CD1c-positive myeloid dendritic cell (primary cell): ENCODE data around the gene FARS2.
A peak's percentile ranks its signal among the peaks of the same experiment; 100 is the strongest.

Experiments used
- DNase-seq: peaks from one replicate; pipeline ENCODE4 v3.0.0-alpha.2; 2016; ENCODE audit errors: extremely low spot score

Gene FARS2

DNA sequence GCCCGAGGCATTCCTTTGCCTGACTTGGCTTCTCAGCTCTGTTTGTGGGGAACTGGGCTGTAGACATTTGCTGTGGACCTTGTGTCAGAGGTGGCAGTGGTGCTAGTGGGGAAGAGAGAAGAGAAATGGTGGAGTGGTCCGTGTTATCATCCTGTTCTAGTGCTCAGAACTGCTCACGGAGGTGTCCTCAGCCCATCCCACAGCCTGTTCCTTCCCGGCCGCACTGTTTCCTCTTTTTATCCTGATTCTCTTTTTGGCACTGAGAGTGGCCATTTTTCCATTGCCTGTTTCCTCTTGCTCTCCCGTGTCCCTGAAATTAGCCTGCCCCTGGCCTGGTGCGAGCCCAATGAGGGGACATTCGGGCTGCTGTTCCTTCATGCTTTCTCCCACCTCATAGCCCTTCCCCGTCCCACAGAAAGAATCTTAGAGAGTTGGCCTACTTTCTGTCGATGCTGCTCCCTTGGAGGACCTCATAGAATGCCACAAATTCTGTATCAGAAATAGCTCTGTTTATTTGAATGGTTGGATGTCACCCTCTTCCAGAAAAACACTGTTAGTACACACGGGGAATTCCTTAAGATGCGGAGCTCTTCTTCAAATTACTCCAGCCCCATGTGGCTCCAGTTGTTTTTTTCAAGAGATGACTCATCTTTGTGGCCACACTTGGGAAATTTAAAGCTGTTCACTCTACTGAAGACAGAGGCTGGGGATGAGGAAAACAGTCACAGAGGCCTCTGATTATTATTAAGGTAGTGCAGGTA lies 26.1 kb downstream of the FARS2 start:
- peak; percentile 14 for DNase-seq

- DNase-seq: no peak
Measured at GRCh38 chr6:5287966-5288297, 26.6 kb downstream of the FARS2 start.

DNA sequence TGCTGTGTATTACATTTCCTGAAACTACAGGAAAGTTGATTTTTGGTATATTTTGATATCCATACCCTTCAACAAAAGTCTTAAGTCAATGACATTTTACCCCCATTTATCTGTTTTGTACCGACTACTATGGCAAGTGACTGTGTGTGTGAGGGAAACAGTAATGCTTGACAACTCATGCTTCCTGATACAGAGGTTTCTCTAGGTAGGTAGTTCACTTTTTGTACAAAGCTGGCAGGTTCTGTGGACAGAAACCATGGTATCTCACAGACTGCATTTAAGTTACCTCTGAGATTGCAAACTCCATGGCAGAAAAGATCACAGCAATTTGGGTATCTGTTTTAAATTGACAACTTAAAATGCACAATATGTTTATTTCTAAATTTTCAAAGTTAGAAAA lies 28.8 kb downstream of the FARS2 start:
- no peak for DNase-seq

- no peak for DNase-seq
Measured at GRCh38 chr6:5290500-5290899, 29.2 kb downstream of the FARS2 start.

DNA sequence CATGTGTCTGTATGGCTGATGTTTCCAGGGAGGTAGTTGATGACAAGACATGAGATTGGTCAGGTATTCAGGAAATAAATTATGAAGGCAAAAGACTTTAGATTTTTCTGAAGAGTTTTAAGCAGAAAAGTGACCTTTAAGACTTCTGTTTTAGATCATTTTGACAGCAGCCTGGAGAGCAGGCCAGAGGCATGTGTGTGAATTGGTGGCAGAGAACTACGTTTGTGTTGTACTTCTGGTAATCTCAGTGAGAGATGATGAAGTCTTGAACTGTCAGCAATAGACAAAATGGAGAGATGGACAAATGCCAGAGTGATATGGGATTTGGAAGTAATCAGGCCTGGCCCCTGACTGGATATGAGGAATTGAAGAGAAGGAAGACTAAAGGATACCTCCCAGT lies 30.8 kb downstream of the FARS2 start:
- DNase-seq: no peak

DNA sequence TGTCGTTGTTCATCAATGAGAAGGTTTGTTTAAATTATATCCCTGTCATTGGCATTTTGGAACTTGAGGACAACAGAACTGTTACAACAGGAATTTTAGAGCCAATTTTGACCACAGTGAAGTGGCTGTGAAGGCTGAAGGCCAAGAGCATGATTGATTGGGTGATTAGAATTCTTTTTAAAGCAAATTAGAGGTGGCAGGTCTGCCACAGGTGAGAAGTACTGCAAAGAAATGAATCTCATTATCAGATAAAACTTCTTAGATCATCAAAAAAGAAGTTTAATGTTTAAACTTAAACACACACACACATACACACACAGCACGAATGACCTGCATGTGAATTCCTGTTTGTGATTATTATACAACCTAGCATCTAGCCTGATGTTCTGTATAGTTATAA lies 32.4 kb downstream of the FARS2 start:
- DNase-seq: no peak

DNA sequence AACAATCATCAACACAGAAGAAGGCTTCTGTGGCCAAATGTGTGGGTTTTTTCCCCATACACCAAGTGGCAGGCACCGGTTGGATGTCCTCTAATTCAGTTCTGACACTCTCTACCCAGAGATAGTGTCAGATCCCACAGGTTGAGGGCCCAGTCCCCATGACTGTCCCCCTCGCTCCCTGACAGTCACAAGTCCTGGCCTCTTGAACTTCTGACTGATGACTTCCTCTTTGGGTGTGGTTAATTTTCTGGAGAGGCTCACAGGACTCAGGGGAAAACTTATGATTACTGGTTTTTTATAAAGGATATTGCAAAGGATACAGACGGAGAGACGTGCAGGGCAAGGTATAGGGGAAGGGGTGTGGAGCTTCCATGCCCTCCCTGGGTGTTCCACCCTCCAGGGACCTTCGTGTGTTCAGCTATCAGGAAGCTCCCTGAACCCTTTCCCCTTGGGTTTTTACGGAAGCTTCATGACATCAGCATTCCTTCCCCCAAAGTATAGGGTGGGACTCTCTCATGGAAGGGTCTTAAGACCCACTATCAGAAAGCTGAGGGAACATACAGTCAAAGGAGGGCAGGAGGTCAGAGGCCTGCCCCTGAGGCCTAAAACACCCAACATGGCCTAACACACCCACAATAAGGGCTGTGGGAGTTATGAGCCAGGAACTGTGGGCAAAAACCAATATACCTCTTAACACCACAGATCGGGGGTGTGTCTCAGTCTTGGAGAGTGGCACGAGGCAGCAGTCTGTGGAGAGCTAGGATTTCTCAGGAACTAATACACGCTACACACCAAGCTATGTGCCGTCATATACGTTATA lies 33.3 kb downstream of the FARS2 start:
- DNase-seq: peak; percentile 50

- no peak for DNase-seq
Measured at GRCh38 chr6:5295623-5296022, 34.3 kb downstream of the FARS2 start.

- no peak for DNase-seq
Measured at GRCh38 chr6:5300206-5300764, 39.0 kb downstream of the FARS2 start.

DNA sequence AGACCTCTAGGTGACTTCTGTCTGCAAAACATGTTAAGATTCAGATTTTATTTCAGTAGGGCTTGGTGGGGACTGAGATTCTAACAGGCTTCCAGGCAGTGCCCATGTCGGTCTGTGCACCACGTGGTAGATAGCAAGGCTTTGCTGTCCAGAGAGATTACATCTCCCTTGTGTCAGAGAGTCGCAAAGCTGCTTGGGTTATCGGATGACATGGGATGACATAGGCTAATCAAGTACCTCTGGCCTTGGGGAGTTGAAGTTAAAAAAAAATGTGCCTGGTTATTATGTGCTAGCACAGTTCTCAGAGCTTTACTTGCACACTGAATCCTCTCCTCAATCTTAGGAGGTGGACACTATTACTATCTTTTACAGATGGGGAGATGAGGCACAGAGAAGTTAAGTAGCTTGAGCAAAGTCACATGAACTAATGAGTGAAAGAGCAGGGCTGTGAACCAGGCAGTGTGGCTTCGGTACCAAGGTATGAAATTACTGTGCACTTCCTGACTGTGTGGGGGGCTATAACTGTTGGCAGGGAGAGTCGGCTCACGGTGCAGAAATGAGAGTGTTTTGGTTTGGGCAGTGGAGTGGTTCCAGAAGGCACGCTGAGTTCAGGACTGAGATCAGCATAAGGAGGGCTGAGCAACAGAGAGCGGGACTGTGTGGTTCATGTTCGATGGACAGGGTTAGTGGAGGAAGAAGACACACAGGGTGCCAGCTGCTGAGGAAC lies 41.1 kb downstream of the FARS2 start:
- DNase-seq: no peak

GRCh38 chr6:5302995-5303622 lies 41.8 kb downstream of the FARS2 start:
- DNase-seq: peak; percentile 31

DNA sequence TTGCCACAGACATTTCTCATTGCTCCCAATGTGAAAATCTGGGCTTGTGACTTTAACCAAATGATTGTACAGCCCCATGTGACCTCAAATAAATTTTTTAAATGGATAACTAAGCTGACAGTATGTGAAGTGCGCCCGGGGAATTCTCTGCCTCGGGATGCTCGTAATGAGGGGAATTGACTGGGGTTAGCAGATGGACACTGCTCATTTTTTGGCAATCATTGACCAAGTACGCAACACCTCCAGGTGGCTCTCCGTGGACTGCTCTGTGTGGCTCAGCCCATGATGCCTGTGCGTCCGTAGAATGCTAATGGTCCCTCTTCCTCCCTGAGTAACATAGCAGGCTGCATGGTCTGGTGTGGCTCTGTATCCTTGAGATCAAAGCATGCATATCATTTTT lies 42.4 kb downstream of the FARS2 start:
- no peak for DNase-seq

DNA sequence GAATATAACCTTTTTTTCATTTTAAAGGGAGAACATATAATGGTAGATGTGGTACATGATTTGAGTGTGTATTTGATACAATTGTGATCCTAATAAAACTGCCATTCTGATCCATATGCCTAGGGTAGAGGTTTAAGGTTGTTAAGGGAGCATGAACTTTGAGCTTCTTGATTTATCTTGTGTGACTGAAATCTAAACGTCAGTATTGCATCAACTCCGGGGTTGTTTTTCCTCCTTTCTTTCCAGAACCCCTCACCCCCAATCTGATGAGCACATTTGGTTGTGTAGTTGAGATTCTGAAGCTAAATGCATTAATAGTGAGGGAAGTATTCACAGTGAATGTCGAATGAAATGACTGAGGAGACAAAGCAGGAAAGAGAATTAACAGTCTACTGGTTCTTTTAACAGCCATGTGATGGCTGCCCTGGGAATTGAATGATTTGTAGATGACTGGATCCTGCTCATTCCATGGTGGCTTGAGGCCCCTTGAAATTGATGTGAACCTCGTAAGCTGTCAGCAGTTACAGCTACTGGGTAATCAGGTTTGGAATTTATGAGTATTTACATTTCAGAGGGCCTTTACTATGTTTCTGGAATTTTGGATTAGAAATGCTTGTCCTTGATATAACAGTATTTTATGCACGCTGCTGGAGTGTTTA lies 44.8 kb downstream of the FARS2 start:
- DNase-seq: no peak

- DNase-seq: no peak
Measured at GRCh38 chr6:5307058-5307457, 45.7 kb downstream of the FARS2 start.

GRCh38 chr6:5308066-5308465 lies 46.8 kb downstream of the FARS2 start:
- DNase-seq: no peak

- DNase-seq: no peak
Measured at GRCh38 chr6:5314191-5314865, 53.0 kb downstream of the FARS2 start.

- DNase-seq: no peak
Measured at GRCh38 chr6:5315881-5316280, 54.6 kb downstream of the FARS2 start.

DNA sequence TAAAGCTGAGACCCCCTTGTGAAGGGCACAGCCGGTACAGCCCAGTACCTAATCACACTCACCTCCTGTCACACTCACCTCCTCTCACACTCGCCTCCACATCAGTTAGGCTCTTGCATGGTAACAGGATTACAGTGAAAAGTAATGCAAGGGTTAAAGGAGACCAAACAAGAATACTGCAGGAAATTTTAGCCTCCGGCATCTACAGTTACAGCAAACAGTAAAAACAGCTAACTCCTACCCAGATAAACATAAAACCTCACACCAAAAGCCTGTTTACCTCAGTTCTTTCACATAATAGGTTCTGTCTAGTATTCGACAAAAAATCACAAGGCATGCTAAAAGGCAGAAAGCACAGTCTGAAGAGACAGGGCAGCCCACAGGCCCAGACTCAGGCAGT lies 55.6 kb downstream of the FARS2 start:
- DNase-seq: no peak

GRCh38 chr6:5318617-5319272 lies 57.4 kb downstream of the FARS2 start:
- DNase-seq: no peak

- DNase-seq: no peak
Measured at GRCh38 chr6:5323979-5324378, 62.7 kb downstream of the FARS2 start.
